GM10266 (cell line): ENCODE measurements around the gene TMCC3.
"Not testable (repeated sequence)": the region's sequence is repeated elsewhere in the genome, so short reads cannot be mapped to it uniquely, and the experiment has no call there.

Experiments
- DNase-seq: peaks from one replicate; pipeline ENCODE4 v3.0.0; 2012; ENCODE audit errors: extremely low spot score
- TF ChIP-seq, protein P1 (sequence below): IDR thresholded peaks from 2 replicates; pipeline ENCODE4 v1.5.1; 2012; ENCODE audit warnings: mild to moderate bottlenecking, low read depth; ENCODE audit not compliant: control insufficient read depth, insufficient read depth; ENCODE audit errors: missing control alignments

Gene TMCC3

GRCh38 chr12:94555687-94556086 is 94.7 kb downstream of the TMCC3 start:
- DNase-seq = no peak
- TF ChIP-seq, protein P1, sequence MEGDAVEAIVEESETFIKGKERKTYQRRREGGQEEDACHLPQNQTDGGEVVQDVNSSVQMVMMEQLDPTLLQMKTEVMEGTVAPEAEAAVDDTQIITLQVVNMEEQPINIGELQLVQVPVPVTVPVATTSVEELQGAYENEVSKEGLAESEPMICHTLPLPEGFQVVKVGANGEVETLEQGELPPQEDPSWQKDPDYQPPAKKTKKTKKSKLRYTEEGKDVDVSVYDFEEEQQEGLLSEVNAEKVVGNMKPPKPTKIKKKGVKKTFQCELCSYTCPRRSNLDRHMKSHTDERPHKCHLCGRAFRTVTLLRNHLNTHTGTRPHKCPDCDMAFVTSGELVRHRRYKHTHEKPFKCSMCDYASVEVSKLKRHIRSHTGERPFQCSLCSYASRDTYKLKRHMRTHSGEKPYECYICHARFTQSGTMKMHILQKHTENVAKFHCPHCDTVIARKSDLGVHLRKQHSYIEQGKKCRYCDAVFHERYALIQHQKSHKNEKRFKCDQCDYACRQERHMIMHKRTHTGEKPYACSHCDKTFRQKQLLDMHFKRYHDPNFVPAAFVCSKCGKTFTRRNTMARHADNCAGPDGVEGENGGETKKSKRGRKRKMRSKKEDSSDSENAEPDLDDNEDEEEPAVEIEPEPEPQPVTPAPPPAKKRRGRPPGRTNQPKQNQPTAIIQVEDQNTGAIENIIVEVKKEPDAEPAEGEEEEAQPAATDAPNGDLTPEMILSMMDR = no peak

- TF ChIP-seq, protein P1 = no peak
Measured at GRCh38 chr12:94553875-94554274, 96.5 kb downstream of the TMCC3 start.

GRCh38 chr12:94553130-94553519 is 97.2 kb downstream of the TMCC3 start:
- no peak for DNase-seq
- TF ChIP-seq, protein P1 = no peak

More at GRCh38 chr12:94553875-94554274, 96.5 kb downstream of the TMCC3 start:
- no peak for DNase-seq

- TF ChIP-seq, protein P1 = no peak
- DNase-seq = no peak
Measured at GRCh38 chr12:94551810-94552209, 98.5 kb downstream of the TMCC3 start.

DNA sequence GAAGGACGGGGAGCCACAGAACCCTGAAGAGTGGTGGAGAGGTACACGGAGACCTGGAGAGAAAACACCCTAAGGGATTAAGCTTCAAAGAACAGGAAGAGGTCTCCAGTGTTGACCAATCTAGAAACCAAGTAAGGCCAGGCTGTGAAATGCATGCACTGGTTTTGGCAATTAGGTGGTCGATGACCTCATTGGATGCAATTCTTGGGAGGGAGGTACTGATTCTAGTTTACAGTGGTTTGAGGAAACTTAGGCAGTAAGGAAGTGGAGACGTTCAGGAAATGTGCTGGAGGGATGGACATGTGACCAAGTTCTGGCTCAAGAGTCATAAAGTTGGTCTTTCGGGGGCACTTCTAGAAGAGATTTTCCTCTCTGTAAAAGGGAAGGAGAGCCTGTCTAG is 99.4 kb downstream of the TMCC3 start:
- TF ChIP-seq, protein P1 = no peak
- no peak for DNase-seq

DNA sequence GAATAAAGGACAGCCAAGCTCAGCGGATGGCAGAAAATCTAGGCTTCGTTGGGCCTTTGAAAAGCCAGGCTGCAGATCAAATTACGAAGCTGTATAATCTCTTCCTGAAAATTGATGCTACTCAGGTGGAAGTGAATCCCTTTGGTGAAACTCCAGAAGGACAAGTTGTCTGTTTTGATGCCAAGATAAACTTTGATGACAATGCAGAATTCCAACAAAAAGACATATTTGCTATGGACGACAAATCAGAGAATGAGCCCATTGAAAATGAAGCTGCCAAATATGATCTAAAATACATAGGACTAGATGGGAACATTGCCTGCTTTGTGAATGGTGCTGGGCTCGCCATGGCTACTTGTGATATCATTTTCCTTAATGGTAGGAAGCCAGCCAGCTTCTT is 101.5 kb downstream of the TMCC3 start:
- DNase-seq = not testable (repeated sequence)

GRCh38 chr12:94545935-94546771 is 104.2 kb downstream of the TMCC3 start:
- peak; percentile 69 for DNase-seq

More at GRCh38 chr12:94545935-94546771, 104.2 kb downstream of the TMCC3 start:
- TF ChIP-seq, protein P1 = peak; percentile 59
